HepG2 (cell line): ENCODE results near the gene SLA2. TPM values are rescaled to one million over a fixed set of nuclear protein-coding genes. Genes with fewer than 3 reads are reported as not detected.

Source experiments
- AKAP8 ChIP-seq: sonication (generic); formaldehyde crosslinking; IDR thresholded peaks from 2 replicates; pipeline ENCODE4 v1.5.1; 2020; ENCODE audit warnings: mild to moderate bottlenecking, missing genetic modification reagents
- CBFB ChIP-seq: sonication (generic); formaldehyde crosslinking; IDR thresholded peaks from 2 replicates; pipeline ENCODE4 v1.4.0; 2020; ENCODE audit warnings: missing genetic modification reagents
- FOXA1 ChIP-seq, 2 experiments: fragments of 450-650 bp in 1 of 2; sonication (generic) in 1 of 2; formaldehyde crosslinking in 1 of 2; IDR thresholded peaks; 2 replicates each; pipeline versions ENCODE4 v1.4.0 to v1.6.1; 2016 to 2020; ENCODE audit warnings: missing genetic modification reagents in 1 of 2
- HDAC2 ChIP-seq: sonication (generic); formaldehyde crosslinking; IDR thresholded peaks from 2 replicates; pipeline ENCODE4 v1.4.0; 2020; ENCODE audit warnings: missing genetic modification reagents
- HHEX ChIP-seq: IDR thresholded peaks from 2 replicates; pipeline ENCODE4 v1.6.1; 2016; ENCODE audit warnings: control low read depth
- HNF4A ChIP-seq: sonication (generic); formaldehyde crosslinking; IDR thresholded peaks from 2 replicates; pipeline ENCODE4 v1.4.0; 2020; ENCODE audit warnings: missing genetic modification reagents
- KMT2B ChIP-seq: IDR thresholded peaks from 2 replicates; pipeline ENCODE4 v1.6.1; 2016; ENCODE audit warnings: missing genetic modification reagents, missing compliant biosample characterization
- LCORL ChIP-seq, 2 experiments: fragments of 450-650 bp in 1 of 2; sonication (generic) in 1 of 2; formaldehyde crosslinking in 1 of 2; IDR thresholded peaks; 2 replicates each; pipeline versions ENCODE4 v1.5.0 to v1.6.1; 2017 to 2020; ENCODE audit warnings: antibody characterized with exemption in 1 of 2, missing genetic modification reagents in 1 of 2
- SALL1 ChIP-seq: sonication (generic); formaldehyde crosslinking; IDR thresholded peaks from 2 replicates; pipeline ENCODE4 v1.8.0; 2022; ENCODE audit warnings: mild to moderate bottlenecking, missing genetic modification reagents
- SRSF9 ChIP-seq: fragments of 200-400 bp; formaldehyde crosslinking; IDR thresholded peaks from 2 replicates; pipeline ENCODE4 v1.6.1; 2018; ENCODE audit warnings: borderline replicate concordance, mild to moderate bottlenecking, low read depth, low read length; ENCODE audit not compliant: insufficient read depth, poor library complexity, severe bottlenecking
- TAF1 ChIP-seq: sonication (generic); formaldehyde crosslinking; IDR thresholded peaks from 2 replicates; pipeline ENCODE4 v1.4.0; 2020; ENCODE audit warnings: missing genetic modification reagents
- TBX3 ChIP-seq: fragments of 450-650 bp; IDR thresholded peaks from 2 replicates; pipeline ENCODE4 v1.6.1; 2017; ENCODE audit warnings: antibody characterized with exemption, mild to moderate bottlenecking, inconsistent platforms, borderline replicate concordance
- ZBTB7A ChIP-seq: sonication (generic); formaldehyde crosslinking; IDR thresholded peaks from 2 replicates; pipeline ENCODE4 v1.8.0; 2022; ENCODE audit warnings: mild to moderate bottlenecking, missing genetic modification reagents
- ZNF230 ChIP-seq: sonication (generic); formaldehyde crosslinking; IDR thresholded peaks from 2 replicates; pipeline ENCODE4 v1.4.0; 2020; ENCODE audit warnings: mild to moderate bottlenecking, missing genetic modification reagents
- ZNF354B ChIP-seq: sonication (generic); formaldehyde crosslinking; IDR thresholded peaks from 2 replicates; pipeline ENCODE4 v1.8.0; 2022; ENCODE audit warnings: mild to moderate bottlenecking, missing genetic modification reagents
- ZNF577 ChIP-seq: sonication (generic); formaldehyde crosslinking; IDR thresholded peaks from 2 replicates; pipeline ENCODE4 v1.4.0; 2020; ENCODE audit warnings: mild to moderate bottlenecking, low read depth, missing genetic modification reagents, borderline replicate concordance
- ZNF607 ChIP-seq: sonication (generic); formaldehyde crosslinking; IDR thresholded peaks from 2 replicates; pipeline ENCODE4 v1.5.1; 2020; ENCODE audit warnings: missing genetic modification reagents, mild to moderate bottlenecking, borderline replicate concordance
- ZNF724P ChIP-seq: sonication (generic); formaldehyde crosslinking; IDR thresholded peaks from 2 replicates; pipeline ENCODE4 v1.8.0; 2022; ENCODE audit warnings: missing genetic modification reagents, borderline replicate concordance
- ZSCAN31 ChIP-seq: sonication (generic); formaldehyde crosslinking; IDR thresholded peaks from 2 replicates; pipeline ENCODE4 v1.5.0; 2020; ENCODE audit warnings: low read depth, mild to moderate bottlenecking, missing genetic modification reagents
- polyA plus RNA-seq, 8 experiments: library from polyadenylated mRNA; depleted of rRNA in 3 of 8; stranded (reverse) in 7 of 8; unstranded in 1 of 8; fragments of >200 nt; fragmentation: Illumina TruSeq in 4 of 8; extraction: Trizol in 4 of 8; gene quantifications; 2 replicates each; pipeline versions ENCODE4 v1.2.1 to v1.2.3, GENCODE V29; 2011 to 2016; ENCODE audit warnings: low read depth in 4 of 8, missing spikeins in 1 of 8, mixed read lengths in 1 of 8; ENCODE audit not compliant: insufficient read depth in 1 of 8
- total RNA-seq, 5 experiments: library from RNA; depleted of rRNA; stranded (reverse); fragments of >200 nt; fragmentation: Illumina TruSeq; extraction: Trizol; gene quantifications; 2 replicates each; pipeline ENCODE4 v1.2.3, GENCODE V29; 2016; ENCODE audit warnings: low read depth in 1 of 5
- TF ChIP-seq, protein P1 (sequence below): sonication (generic); formaldehyde crosslinking; IDR thresholded peaks from 2 replicates; pipeline ENCODE4 v1.4.0; 2020; ENCODE audit warnings: mild to moderate bottlenecking, missing genetic modification reagents
- TF ChIP-seq, protein P2 (sequence below): sonication (generic); formaldehyde crosslinking; conservative IDR thresholded peaks from 2 replicates; pipeline ENCODE4 v1.8.1; 2023; ENCODE audit warnings: missing genetic modification reagents
- TF ChIP-seq, protein P3 (sequence below): sonication (generic); formaldehyde crosslinking; IDR thresholded peaks from 2 replicates; pipeline ENCODE4 v1.4.0; 2020; ENCODE audit warnings: missing genetic modification reagents
- TF ChIP-seq, protein P4 (sequence below): sonication (generic); formaldehyde crosslinking; IDR thresholded peaks from 2 replicates; pipeline ENCODE4 v1.4.0; 2020; ENCODE audit warnings: missing genetic modification reagents

The SLA2 gene
- total and polyA plus RNA-seq, 2 of the 13 experiments (the other 11 are each of a cell fraction or from before 2014, with no cell fraction given): 1.6 to 3.6 TPM

DNA sequence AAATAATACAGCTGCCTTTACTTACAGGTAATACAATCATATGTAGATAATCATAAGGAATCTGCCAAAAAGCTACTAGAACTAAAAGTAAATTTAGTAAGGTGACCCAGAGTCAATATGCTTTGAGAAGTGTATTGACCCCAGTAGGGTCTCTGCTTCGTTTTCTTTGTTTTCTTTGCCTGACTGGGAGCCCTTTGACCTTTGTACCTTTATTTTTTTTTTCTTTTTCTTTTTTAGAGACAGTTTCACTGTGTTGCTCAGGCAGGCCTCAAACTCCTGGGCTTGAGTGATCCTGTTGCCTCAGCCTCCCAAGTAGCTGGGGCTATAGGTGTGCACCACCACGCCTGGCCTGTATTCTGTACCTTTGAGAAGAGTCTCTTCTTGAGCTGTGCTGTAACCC lies 22.6 kb downstream of the SLA2 start (continued):
- TF ChIP-seq KMT2B (CRISPR knock-in tag) (0 out of 2 replicates have a peak, but pooled peaks have one; percentile 4), LCORL (IDR thresholded peaks at IDR 0.05) (no peak), LCORL (CRISPR knock-in tag; IDR thresholded peaks at IDR 0.05) (peak; percentile 48; the same call in 1 of the 2 replicates), HNF4A (CRISPR knock-in tag) (peak; percentile 84), ZNF724P (CRISPR knock-in tag) (no peak), ZSCAN31 (CRISPR knock-in tag) (no peak), SALL1 (CRISPR knock-in tag) (peak; percentile 4; the same call in 1 of the 2 replicates), TBX3 (peak; percentile 37; the same call in 1 of the 2 replicates), ZNF354B (CRISPR knock-in tag) (no peak), ZBTB7A (CRISPR knock-in tag) (no peak), CBFB (no peak), HHEX (peak; percentile 84), SRSF9 (no peak), ZNF607 (CRISPR knock-in tag) (no peak), HDAC2 (no peak), TAF1 (CRISPR knock-in tag) (no peak), ZNF230 (CRISPR knock-in tag) (no peak), AKAP8 (CRISPR knock-in tag) (no peak), ZNF577 (no peak), FOXA1 (IDR thresholded peaks at IDR 0.05) (peak; percentile 52; the same call in 1 of the 2 replicates), FOXA1 (CRISPR knock-in tag; IDR thresholded peaks at IDR 0.05) (peak; percentile 78)
- TF ChIP-seq, protein P1, sequence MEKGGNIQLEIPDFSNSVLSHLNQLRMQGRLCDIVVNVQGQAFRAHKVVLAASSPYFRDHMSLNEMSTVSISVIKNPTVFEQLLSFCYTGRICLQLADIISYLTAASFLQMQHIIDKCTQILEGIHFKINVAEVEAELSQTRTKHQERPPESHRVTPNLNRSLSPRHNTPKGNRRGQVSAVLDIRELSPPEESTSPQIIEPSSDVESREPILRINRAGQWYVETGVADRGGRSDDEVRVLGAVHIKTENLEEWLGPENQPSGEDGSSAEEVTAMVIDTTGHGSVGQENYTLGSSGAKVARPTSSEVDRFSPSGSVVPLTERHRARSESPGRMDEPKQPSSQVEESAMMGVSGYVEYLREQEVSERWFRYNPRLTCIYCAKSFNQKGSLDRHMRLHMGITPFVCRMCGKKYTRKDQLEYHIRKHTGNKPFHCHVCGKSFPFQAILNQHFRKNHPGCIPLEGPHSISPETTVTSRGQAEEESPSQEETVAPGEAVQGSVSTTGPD (CRISPR knock-in tag): no peak
- TF ChIP-seq, protein P2, sequence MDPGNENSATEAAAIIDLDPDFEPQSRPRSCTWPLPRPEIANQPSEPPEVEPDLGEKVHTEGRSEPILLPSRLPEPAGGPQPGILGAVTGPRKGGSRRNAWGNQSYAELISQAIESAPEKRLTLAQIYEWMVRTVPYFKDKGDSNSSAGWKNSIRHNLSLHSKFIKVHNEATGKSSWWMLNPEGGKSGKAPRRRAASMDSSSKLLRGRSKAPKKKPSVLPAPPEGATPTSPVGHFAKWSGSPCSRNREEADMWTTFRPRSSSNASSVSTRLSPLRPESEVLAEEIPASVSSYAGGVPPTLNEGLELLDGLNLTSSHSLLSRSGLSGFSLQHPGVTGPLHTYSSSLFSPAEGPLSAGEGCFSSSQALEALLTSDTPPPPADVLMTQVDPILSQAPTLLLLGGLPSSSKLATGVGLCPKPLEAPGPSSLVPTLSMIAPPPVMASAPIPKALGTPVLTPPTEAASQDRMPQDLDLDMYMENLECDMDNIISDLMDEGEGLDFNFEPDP: 0 out of 2 replicates have a peak, but pooled peaks have one; percentile 67
- TF ChIP-seq, protein P3, sequence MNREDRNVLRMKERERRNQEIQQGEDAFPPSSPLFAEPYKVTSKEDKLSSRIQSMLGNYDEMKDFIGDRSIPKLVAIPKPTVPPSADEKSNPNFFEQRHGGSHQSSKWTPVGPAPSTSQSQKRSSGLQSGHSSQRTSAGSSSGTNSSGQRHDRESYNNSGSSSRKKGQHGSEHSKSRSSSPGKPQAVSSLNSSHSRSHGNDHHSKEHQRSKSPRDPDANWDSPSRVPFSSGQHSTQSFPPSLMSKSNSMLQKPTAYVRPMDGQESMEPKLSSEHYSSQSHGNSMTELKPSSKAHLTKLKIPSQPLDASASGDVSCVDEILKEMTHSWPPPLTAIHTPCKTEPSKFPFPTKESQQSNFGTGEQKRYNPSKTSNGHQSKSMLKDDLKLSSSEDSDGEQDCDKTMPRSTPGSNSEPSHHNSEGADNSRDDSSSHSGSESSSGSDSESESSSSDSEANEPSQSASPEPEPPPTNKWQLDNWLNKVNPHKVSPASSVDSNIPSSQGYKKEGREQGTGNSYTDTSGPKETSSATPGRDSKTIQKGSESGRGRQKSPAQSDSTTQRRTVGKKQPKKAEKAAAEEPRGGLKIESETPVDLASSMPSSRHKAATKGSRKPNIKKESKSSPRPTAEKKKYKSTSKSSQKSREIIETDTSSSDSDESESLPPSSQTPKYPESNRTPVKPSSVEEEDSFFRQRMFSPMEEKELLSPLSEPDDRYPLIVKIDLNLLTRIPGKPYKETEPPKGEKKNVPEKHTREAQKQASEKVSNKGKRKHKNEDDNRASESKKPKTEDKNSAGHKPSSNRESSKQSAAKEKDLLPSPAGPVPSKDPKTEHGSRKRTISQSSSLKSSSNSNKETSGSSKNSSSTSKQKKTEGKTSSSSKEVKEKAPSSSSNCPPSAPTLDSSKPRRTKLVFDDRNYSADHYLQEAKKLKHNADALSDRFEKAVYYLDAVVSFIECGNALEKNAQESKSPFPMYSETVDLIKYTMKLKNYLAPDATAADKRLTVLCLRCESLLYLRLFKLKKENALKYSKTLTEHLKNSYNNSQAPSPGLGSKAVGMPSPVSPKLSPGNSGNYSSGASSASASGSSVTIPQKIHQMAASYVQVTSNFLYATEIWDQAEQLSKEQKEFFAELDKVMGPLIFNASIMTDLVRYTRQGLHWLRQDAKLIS: no peak
- TF ChIP-seq, protein P4, sequence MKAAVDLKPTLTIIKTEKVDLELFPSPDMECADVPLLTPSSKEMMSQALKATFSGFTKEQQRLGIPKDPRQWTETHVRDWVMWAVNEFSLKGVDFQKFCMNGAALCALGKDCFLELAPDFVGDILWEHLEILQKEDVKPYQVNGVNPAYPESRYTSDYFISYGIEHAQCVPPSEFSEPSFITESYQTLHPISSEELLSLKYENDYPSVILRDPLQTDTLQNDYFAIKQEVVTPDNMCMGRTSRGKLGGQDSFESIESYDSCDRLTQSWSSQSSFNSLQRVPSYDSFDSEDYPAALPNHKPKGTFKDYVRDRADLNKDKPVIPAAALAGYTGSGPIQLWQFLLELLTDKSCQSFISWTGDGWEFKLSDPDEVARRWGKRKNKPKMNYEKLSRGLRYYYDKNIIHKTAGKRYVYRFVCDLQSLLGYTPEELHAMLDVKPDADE (CRISPR knock-in tag): no peak
